Measurements from ENCODE around the gene PARVG.

GRCh38 chr22:44167501-44167900 is 13.2 kb upstream of the PARVG start:
- TF ChIP-seq, protein P1, sequence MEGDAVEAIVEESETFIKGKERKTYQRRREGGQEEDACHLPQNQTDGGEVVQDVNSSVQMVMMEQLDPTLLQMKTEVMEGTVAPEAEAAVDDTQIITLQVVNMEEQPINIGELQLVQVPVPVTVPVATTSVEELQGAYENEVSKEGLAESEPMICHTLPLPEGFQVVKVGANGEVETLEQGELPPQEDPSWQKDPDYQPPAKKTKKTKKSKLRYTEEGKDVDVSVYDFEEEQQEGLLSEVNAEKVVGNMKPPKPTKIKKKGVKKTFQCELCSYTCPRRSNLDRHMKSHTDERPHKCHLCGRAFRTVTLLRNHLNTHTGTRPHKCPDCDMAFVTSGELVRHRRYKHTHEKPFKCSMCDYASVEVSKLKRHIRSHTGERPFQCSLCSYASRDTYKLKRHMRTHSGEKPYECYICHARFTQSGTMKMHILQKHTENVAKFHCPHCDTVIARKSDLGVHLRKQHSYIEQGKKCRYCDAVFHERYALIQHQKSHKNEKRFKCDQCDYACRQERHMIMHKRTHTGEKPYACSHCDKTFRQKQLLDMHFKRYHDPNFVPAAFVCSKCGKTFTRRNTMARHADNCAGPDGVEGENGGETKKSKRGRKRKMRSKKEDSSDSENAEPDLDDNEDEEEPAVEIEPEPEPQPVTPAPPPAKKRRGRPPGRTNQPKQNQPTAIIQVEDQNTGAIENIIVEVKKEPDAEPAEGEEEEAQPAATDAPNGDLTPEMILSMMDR (IDR thresholded peaks at IDR 0.05; ENCODE audit: low read depth, low read length, poor library complexity, severe bottlenecking), result no peak
- no peak for TF ChIP-seq EZH2phosphoT487 (IDR thresholded peaks at IDR 0.05; ENCODE audit: borderline replicate concordance, low read length)
